Left ventricle myocardium inferior (tissue), 1 donor: Measurements from ENCODE around the gene MGST1. TPM values are rescaled to one million over a fixed set of nuclear protein-coding genes. Genes with fewer than 3 reads are reported as not detected.

Experiments used
- DNase-seq: peaks from one replicate; pipeline ENCODE4 v3.0.0-alpha.2; 2020
- H3K27ac ChIP-seq: fragments of 200-600 bp; replicated peaks from 2 replicates; pipeline ENCODE4 v1.8.0; 2021
- H3K27me3 ChIP-seq: fragments of 200-600 bp; 2 replicates; pipeline ENCODE4 v1.8.0; 2021; ENCODE audit warnings: low read depth
- H3K36me3 ChIP-seq: fragments of 200-600 bp; 2 replicates; pipeline ENCODE4 v1.8.0; 2021
- H3K4me1 ChIP-seq: fragments of 200-600 bp; 2 replicates; pipeline ENCODE4 v1.8.0; 2021
- H3K4me3 ChIP-seq: fragments of 200-600 bp; 2 replicates; pipeline ENCODE4 v1.8.0; 2021; ENCODE audit warnings: mild to moderate bottlenecking, moderate library complexity
- H3K9me3 ChIP-seq: fragments of 200-600 bp; replicated peaks from 2 replicates; pipeline ENCODE4 v1.8.0; 2021
- CTCF ChIP-seq: fragments of 200-600 bp; IDR thresholded peaks from 2 replicates; pipeline ENCODE4 v1.8.0; 2021; ENCODE audit warnings: antibody characterized with exemption, mild to moderate bottlenecking, borderline replicate concordance
- intact Hi-C: fragments of 100-400 bp; cut with micrococcal nuclease; formaldehyde crosslinking; loops from one replicate; pipeline ENCODE4 v1.11.0; 2022
- total RNA-seq: library from RNA; stranded (reverse); fragmentation: NEBNext Ultra II Directional; extraction: Animal tissue kit (Norgen Biotek cat#: 25700); gene quantifications from one replicate; pipeline ENCODE4 v1.2.1, GENCODE V29; 2021
- donor health status: DM: no; HTN: yes; CAD: no; lungs with severe emphysema.

MGST1 gene
- total RNA-seq, 1 donor from 2014 or later: 15.2 TPM

- no peaks in the 10 kb centered on the region for H3K27me3 ChIP-seq
- no peak overlapping the region for H3K27ac ChIP-seq
- H3K9me3 ChIP-seq: peaks cover 35% of the 10 kb centered on the region
- no peak overlapping the region for H3K4me3 ChIP-seq
- no peaks in the 10 kb centered on the region for H3K36me3 ChIP-seq
- no peak for TF ChIP-seq CTCF
- intact Hi-C loops: no loop called here
- no peak for DNase-seq
- H3K4me1 ChIP-seq: no peaks in the 10 kb centered on the region
Measured at GRCh38 chr12:16407346-16407745, 59.9 kb downstream of the MGST1 start.

Other genes with a start within 250 kb of the MGST1 start
- gene SLC15A5, start 70.0 kb upstream of the MGST1 start, total RNA-seq: not detected